ENCODE results near the gene NFATC3.
"Not testable (repeated sequence)": the region's sequence is repeated elsewhere in the genome, so short reads cannot be mapped to it uniquely, and the experiment has no call there.

Gene NFATC3

DNA sequence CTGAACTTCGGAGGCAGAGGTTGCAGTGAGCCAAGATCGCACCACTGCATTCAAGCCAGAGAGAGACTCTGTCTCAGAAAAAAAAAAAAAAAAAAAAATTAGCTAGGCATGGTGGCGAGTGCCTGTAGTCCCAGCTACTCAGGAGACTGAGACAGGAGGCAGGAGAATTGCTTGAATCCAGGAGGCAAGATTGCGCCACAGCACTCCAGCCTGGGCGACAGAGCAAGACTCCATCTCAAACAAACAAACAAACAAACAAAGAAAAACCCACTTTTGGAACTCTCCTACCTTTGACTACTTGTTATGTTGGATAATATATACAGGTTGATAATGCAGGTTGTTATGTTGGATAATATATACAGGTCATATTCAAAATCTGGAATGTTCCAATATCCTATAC is 35.3 kb downstream of the NFATC3 start:
- FAIRE-seq, result not testable (repeated sequence)

DNA sequence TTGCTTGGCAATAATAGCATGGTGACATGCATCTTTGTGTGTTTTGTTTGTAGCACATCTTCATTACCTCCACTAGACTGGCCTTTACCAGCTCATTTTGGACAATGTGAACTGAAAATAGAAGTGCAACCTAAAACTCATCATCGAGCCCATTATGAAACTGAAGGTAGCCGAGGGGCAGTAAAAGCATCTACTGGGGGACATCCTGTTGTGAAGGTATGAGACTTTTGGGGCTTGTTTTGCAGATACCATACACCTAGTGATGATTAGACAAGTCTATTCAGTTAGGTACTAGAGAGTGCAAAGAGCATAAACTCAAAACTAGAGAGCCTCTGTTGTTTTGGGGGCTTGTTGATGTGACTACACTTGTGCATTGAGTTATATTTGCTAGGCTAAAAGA is 41.2 kb downstream of the NFATC3 start:
- no peak for FAIRE-seq

DNA sequence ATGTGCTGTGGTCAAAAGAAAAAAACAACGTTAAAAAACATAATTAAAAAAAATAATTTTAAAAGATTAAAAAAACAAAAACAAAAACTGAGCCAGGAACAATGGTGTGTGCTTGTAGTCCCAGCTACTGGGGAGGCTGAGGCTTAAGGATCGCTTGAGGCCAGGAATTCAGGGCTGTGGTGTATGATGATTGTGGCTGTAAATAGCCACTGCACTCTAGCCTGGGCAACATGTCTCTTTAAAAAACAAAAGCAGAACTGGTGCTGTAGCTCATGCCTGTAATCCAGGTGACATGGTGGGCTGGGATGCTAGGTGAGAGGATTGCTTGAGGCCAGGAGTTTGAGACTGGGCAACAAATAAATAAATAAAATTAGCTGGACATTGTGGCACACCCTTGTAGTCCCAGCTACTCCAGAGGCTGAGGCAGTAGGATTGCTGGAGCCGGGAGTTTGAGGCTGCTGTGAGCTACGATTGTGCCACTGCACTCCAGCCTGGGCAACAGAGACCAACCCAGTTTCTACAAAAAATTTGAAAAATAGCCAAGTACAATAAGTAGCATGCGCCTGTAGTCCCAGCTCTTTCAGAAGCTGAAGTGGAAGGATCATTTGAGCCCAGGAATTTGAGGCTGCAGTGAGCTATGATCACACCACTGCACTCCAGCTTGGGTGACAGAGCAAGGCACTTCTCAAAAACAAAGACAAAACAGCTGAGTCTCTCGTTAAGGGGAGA is 43.6 kb downstream of the NFATC3 start:
- no peak for FAIRE-seq

DNA sequence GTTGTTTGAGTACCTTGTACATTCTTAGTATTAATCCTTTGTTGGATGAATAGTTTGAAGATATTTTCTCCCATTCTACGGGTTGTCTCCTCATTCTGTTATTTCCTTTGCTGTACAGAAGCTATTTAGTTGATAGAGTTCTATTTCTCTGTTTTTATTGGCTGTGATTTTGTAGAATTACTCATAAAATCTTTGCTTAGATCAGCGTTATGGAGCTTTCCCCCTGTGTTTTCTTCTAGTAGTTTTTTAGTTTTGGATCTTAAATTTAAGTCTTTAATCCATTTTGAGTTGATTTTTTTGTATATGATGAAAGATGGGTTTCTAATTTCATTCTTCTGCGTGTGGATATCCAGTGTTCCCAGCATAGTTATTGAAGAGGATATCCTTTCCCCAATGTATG is 45.4 kb downstream of the NFATC3 start:
- FAIRE-seq, result no peak

DNA sequence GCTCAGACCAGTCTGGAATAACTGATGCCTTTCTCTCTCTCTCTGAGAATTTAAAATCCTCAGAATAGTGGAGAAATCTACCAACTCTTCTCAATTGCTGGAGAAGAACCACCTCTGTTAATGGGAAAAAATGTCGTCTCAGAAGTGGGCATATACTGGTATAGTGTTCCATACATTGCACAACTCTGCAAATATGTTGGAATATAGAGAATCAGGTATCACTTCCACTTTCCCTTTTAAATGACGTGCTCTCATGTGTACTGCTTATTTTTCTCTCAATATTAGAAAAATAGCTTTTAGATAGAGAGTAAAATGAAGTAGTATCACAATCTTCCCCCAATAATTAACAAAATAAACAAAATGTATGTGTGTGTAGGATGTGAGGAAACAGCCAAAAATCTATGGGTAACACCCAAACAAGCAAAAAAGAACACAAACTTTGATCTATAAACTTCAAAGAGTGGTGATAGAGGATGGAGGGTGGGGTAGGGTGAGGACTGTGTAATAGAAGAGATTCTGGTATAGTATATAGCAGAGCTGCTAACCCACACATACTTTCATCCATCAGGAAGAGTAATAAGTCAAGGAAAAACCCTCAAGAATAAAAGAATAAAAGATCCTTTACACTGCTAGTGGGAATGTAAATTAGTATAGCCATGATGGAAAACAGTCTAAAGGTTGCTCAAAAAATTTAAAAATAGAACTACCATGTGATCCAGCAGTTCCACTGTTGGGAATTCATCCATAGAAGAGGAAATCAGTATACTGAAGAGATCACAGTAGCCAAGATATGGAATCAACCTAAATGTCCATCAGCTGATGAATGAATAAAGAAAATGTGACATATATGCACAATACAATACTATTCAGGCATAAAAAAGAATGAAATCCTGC is 46.9 kb downstream of the NFATC3 start:
- no peak for FAIRE-seq

DNA sequence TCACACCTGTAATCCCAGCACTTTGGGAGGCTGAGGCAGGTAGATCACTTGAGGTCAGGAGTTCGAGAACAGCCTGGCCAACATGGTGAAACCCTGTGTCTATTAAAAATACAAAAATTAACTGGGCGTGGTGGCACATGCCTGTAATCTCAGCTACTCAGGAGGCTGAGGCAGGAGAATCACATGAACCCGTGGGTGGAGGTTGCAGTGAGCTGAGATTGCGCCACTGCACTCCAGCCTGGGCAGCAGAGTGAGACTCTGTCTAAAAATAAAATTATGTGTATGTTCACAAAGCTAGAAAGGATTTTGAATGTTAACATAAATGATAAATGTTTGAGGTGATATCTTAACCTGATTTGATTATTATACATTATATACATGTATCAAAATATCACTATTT is 47.8 kb downstream of the NFATC3 start:
- FAIRE-seq, result not testable (repeated sequence)

DNA sequence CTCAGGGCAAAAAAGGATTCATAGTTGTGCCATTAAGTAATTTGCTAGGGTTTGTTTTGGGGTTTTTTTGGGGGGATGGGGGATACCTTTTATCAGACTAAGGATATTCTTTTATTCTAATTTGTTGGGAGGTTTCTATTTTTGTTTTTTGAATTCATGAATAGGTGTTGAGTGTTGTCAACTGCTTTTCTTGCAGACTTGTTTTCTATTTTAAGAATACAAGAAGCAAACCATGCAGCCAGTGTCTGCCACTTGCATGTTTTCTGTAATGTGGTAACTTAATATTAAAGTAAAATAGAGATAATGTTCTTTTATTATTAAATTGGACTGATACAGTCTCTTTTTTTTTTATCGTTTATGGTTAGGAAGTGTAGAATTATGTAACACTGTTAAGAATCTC is 49.5 kb downstream of the NFATC3 start:
- FAIRE-seq, result no peak

DNA sequence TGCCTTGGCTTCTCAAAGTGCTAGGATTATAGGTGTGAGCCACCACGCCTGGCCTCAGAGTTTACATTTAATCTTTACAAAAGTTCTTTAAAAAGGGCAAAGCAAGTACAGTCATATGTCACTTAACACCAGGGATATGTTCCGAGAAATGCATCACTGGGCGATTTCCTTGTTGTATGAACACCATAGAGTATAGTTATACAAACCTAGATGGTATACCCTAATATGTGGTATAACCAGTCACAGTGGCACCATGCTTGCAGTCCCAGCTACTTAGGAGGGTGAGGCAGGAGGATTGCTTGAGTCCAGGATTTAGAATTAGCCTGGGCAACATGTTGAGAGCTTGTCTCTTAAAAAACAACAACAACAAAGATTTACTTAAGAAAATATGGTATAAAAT is 51.3 kb downstream of the NFATC3 start:
- FAIRE-seq, result no peak

DNA sequence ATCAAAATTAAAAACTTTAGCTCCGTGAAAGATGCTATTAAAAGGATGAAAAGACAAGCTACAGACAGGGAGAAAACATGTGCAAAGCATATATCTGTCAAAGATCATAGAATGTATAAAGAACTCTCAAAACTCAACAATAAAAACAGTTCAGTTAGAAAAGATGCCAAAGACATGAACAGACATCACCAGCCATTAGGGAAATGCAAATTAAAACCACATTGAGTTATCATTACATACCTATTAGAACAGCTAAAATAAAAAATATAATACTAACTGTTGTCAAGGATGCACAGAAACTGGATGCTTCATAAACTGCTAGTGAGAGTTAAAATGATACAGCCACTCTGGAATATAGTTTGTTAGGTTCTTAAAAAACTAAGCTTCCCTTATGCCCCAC is 58.8 kb downstream of the NFATC3 start:
- FAIRE-seq, result no peak

DNA sequence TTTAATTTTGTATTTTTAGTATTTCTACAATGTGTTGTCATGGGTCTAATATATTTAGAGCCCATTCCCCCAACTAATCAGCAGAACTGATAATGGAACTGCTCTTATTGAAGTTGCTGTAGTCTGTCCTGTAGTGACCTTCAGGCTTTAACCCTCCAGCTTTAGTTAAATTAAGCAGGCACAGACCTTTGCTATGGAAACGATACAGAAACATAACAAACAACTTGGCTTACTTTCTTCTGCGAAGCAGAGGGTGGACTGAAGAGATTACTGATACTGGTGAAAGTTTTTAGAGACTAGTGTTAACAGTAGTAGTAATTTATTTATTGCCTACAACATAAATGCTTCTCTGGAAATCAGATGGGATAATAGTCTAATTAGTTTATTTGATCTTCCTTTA is 61.4 kb downstream of the NFATC3 start:
- no peak for FAIRE-seq

DNA sequence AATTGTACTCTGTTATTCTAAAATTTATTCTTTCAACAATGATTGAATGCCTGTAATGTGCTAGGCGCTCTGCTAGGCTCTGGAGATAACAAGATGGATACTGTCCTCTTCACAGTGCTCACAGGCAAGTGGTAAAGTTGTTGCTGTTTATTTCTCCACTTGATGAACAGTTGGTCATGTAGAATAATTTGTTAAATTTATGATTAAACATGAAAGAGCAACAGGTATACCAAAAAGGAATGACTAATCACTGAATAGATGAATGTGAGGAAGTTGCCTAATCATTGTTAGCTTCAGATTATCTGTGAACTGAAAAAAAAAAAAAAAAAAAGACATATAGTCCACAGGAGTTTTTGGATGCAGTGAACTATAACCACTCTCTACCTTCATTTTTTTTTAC is 62.3 kb downstream of the NFATC3 start:
- no peak for FAIRE-seq

DNA sequence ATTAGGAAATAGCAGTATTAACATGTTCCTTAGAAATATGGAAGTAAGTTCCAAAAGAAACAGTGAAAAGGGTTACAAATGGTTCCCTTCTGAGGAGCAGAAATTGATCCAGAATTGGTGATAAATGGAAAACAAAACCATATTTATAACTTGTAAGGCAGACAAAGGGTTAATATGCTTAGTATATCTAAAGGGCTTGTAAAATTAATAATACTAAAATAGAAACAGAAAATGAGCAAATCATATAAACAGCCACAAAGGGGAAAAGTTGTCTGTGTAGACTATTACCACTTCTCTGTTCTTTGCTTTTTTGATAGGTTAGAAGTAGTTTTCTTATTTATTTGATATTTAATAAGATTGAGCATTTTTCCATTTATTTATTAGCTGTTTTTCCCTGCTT is 64.4 kb downstream of the NFATC3 start:
- FAIRE-seq, result no peak

DNA sequence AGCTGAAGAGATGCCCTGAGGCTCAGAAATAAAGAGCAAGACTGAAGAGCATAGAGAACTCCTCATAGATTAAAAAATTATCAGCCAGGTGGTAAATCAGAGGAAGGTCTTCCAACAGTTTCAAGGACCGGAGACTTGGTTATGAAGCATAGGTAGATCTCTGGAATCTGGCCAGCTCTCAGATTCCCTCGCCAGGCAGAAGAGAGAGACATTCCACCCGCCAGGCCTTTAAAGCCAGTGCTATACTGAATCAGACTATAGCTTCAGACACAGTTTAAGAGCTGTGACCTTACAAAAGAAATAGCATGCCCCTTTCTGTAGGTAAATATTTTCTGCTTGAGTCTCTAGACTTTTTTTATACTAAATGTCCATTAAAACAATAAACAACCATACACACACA is 70.3 kb downstream of the NFATC3 start:
- FAIRE-seq, result no peak

DNA sequence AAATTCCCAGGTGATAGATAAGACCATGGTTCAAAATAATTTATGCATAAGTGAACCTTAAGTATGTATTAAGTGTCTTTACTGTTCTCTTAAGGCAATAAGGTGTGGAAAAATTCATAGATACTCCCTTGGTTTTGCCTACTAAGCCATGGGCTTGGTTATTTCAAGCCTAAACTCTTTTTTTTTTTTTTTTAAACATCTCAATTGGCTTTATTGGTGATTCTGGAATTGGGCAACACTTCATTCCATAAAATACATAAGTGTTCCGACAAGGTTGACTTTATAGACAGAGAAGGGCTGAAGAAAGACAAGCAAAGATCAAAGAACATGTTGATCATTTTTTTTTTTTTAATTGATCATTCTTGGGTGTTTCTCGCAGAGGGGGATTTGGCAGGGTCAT is 77.2 kb downstream of the NFATC3 start:
- no peak for FAIRE-seq

DNA sequence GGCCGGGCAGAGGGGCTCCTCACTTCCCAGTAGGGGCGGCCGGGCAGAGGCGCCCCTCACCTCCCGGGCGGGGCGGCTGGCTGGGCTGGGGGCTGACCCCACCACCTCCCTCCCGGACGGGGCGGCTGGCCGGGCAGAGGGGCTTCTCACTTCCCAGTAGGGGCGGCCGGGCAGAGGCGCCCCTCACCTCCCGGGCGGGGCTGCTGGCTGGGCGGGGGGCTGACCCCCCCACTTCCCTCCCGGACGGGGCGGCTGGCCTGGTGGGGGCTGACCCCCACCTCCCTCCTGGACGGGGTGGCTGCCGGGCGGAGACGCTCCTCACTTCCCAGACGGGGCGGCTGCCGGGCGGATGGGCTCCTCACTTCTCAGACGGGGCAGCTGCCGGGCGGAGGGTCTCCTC is 78.1 kb downstream of the NFATC3 start:
- not testable (repeated sequence) for FAIRE-seq

DNA sequence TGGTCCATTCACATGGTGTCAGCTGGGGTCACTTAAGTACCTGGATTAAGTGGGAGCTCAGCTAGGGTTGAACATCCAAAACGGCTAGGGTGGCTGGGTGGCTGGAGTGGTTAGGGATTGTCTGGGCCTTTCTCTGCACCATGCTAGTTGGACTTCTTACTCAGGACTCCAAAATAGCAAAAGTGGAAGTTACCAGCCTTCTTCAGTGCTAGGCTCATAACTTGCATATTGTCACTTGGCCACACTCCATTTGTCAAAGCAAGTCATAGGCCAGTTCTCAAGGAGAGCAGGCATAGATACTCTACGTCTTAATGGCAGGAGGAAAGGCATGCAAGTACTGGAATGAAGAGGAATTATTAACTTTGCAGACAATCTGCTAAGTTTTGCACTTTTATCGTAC is 81.1 kb downstream of the NFATC3 start:
- no peak for FAIRE-seq

DNA sequence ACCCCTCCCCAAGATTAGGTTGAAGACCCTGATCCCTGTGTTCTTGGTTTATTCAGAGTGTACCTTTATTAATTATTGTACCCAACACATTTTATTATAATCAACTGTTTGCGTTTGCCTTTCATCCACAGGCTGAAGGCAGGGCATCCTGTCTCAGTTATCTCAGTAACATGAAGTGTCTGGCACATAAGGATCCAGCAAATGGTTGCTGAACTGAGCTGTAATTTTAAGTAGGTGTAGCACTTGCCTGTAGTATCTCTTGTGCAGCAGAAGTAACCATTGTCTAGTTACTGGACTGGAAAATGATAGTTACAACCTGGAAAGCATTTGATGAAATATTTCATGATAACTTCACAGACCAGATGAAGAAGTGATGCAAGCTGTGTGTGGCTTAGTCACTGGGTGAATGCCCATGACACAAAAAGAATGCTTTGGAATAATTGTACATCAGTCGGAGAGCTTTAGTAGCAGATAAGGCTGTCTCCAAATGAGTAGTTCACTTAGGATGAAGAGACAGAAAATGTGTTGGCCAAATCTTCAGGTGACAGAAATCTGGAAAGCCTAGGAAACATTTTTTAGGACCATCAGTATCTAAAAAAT is 94.1 kb downstream of the NFATC3 start:
- no peak for FAIRE-seq

DNA sequence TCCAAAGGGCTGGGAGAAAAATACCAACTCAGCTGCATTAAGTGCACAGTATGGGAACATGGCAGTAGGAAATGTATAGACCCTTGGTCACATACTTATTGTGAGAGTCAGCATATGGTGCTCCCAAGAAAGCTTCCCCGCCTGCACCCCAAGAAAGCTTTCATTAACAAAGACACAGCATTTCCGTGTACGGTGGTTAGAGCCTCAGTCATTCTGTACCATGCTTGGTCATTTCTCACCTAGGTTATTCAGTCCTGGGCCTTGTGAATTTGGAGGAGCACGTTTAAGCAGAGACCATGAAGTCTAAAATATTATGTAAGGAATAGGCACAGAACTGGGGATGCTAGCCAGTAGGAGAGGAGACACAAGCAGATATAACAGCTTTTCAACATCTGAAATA is 94.7 kb downstream of the NFATC3 start:
- FAIRE-seq, result no peak

DNA sequence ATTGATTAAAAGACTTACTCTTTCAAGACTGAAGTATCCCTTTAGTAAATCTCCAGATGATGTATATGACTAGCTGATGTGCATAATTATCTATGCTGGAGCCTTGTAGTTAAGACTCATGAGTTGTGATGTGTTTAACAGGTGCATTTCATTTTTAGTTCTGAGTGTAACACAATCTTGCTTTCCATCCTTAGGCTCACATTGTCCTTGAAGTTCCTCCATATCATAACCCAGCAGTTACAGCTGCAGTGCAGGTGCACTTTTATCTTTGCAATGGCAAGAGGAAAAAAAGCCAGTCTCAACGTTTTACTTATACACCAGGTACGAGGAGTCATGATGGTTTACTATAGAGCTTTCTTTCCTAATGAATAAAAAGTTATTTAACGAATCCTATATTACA is 97.9 kb downstream of the NFATC3 start:
- FAIRE-seq, result no peak

DNA sequence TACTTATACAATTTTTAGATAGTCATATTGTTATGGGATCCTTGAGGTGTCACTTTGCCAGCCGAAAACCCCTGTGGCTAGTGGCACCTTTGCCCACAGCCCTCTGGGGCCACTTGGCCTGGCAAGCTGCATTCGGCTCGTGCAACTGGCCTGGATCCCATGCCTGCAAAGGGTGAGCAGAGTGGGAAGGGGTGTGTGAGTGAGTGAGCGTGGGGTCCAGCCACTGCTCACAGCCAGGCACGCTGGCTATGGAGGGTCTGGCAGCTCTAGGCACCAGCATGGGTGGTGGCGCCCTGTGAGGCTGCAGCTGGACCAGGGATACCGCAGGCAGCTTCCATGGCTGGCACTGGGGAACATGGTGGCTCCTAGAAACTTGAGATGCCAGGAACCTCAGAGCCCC is 101.7 kb downstream of the NFATC3 start:
- no peak for FAIRE-seq

DNA sequence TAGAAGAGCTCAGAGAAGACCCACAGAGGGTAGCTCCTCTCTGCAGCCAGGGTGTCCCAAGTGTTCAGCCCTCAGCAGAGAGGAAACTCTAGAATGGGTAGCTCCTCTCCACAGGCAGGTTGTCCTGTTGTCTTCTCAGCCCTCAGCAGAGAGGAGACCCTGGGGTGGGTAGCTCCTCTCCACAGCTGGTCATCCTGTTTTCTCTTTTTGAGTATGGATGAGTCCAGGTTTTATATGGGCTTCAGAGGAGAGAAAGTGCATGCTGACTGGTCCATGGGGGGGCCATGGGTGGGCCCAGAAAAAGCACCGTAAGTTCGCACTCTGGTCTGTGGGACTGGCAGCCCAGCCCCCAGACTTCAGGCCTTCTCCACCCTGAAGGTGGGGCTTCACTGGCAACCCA is 102.3 kb downstream of the NFATC3 start:
- no peak for FAIRE-seq

DNA sequence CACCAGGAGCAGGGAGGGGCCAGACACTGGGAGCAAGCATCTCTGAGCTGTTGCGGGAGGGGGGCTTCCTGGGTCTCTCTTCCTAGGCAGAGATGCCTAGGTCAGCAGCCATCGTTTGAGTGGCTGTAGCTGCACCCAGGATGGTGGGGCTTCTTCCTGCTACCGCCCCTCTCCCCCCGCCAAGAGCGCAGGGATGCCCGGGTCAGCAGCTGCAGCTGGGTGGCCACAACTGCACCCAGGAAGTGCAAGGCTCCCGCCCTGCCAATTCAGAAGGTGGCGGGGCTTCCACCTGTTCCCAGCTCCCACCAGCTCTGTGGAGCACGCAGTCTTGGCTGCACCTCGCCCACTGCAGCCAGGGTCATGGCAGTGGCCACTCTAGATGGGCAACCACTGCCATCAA is 103.0 kb downstream of the NFATC3 start:
- FAIRE-seq, result no peak

DNA sequence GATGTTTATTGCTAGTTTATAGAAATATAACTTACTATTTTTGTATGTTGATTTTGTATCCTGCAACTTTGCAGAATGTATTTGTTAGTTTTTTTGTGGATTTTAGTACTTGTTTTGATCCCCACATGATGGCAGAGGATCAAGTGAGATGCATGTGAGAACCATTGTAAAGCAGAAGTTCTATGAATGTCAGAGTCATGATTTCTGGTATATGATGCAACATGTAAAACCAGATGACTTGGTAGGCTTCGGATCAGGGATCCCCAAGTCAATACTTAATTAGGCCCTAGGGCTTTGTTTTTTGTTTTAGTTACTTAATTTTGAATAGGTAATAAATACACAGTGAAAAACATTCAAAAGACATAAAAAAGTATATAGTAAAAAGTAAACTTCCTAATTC is 104.9 kb downstream of the NFATC3 start:
- no peak for FAIRE-seq

Data from endometrium (tissue), 2 donors.